ENCODE results near the gene ICAM1. TPM values are rescaled to one million over a fixed set of nuclear protein-coding genes. Genes with fewer than 3 reads are reported as not detected.

Gene ICAM1
- total and polyA plus RNA-seq, 10 of the 15 experiments (the other 5 are each of a cell fraction or from before 2014, with no cell fraction given) = 7.6 to 115 (median 60.2) TPM

DNA sequence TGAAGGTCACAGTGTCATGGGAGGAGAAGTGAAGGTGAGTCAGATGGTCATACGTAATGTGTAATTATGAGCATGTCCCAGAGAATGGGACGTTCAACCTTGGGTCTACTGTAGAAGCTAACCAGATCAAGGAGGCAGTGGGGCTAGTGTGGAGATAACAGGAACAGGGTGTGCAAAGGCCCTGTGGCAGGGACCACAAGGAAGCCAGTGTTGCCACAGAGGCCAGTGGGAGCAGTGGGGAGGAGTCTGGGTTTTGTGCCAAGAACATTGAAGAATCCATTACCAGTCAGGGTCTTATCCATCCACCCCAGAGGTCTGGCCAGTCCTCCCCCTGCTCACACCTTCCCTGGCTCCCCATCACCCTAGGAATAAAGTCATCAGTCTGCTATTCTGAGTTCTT is 15.6 kb upstream of the ICAM1 start:
- H3K4me3 ChIP-seq = no peak overlapping the region
- H3K4me2 ChIP-seq (ENCODE audit: control insufficient read depth, insufficient read depth) = no peak overlapping the region
- TSS peak; percentile 48 for BruUV-seq (replicated peaks)
- no peak overlapping the region for H3K27ac ChIP-seq (ENCODE audit: control insufficient read depth, insufficient read depth)
- ChIA-PET POLR2A (no interaction called here), SMC1A (ENCODE audit: uncharacterized antibody, unreplicated experiment) (no interaction called here), RAD21 (ENCODE audit: unreplicated experiment) (no interaction called here), CTCF (interaction anchor here (1.2 to 1.7 kb wide), 2 partner anchors 133 to 135 kb away, joined by 4 to 5 read pairs; no protein-coding TSS in a partner anchor)
- H3K9ac ChIP-seq (ENCODE audit: control insufficient read depth, insufficient read depth, low read length) = no peak overlapping the region
- in situ Hi-C loops (cut with MboI) (loop anchor here (5.0 kb wide), 1 partner anchor 318 kb away; the partner anchor contains the start of gene OLFM2), intact Hi-C loops (cut with micrococcal nuclease; ENCODE audit: unreplicated experiment) (no loop called here)
- no peak overlapping the region for H2AFZ ChIP-seq (ENCODE audit: control insufficient read depth, low read depth, low read length)
- H3K4me1 ChIP-seq (ENCODE audit: control insufficient read depth, insufficient read depth, low read length) = peaks cover 16% of the 10 kb centered on the region
- FAIRE-seq (no peak), DNase-seq (ENCODE audit: low read depth, low spot score) (no peak), ATAC-seq (no peak)
- TF ChIP-seq, protein P1, sequence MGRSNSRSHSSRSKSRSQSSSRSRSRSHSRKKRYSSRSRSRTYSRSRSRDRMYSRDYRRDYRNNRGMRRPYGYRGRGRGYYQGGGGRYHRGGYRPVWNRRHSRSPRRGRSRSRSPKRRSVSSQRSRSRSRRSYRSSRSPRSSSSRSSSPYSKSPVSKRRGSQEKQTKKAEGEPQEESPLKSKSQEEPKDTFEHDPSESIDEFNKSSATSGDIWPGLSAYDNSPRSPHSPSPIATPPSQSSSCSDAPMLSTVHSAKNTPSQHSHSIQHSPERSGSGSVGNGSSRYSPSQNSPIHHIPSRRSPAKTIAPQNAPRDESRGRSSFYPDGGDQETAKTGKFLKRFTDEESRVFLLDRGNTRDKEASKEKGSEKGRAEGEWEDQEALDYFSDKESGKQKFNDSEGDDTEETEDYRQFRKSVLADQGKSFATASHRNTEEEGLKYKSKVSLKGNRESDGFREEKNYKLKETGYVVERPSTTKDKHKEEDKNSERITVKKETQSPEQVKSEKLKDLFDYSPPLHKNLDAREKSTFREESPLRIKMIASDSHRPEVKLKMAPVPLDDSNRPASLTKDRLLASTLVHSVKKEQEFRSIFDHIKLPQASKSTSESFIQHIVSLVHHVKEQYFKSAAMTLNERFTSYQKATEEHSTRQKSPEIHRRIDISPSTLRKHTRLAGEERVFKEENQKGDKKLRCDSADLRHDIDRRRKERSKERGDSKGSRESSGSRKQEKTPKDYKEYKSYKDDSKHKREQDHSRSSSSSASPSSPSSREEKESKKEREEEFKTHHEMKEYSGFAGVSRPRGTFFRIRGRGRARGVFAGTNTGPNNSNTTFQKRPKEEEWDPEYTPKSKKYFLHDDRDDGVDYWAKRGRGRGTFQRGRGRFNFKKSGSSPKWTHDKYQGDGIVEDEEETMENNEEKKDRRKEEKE (IDR thresholded peaks at IDR 0.05) = no peak
- no peak for TF ChIP-seq SPI1 (IDR thresholded peaks at IDR 0.05; ENCODE audit: borderline replicate concordance, insufficient read depth, low read depth, low read length)
- 64% methylated on average over 2 of the region's 2 CpGs for WGBS (ENCODE audit: insufficient coverage, insufficient replicate concordance, low lambda C conversion rate, missing lambda C conversion rate)
- no peaks in the 10 kb centered on the region; the same call in 2 of the 3 replicates for H3K9me3 ChIP-seq (replicated peaks; ENCODE audit: control insufficient read depth, insufficient read depth, low read length)
- H3K79me2 ChIP-seq (ENCODE audit: control insufficient read depth, insufficient read depth, low read length) = peaks cover 22% of the 10 kb centered on the region
- peaks cover 22 to 23% of the 10 kb centered on the region in 2 experiments; a peak in 3 of 4 replicates for H3K36me3 ChIP-seq (ENCODE audit: control insufficient read depth in 2 of 2, insufficient read depth in 2 of 2, low read length in 1 of 2)
- H3K27me3 ChIP-seq (replicated peaks in 1 of 2; ENCODE audit: control insufficient read depth in 2 of 2, insufficient read depth in 2 of 2, low read length in 1 of 2) = no peaks in the 10 kb centered on the region
- H4K20me1 ChIP-seq (ENCODE audit: control insufficient read depth, insufficient read depth) = no peaks in the 10 kb centered on the region

DNA sequence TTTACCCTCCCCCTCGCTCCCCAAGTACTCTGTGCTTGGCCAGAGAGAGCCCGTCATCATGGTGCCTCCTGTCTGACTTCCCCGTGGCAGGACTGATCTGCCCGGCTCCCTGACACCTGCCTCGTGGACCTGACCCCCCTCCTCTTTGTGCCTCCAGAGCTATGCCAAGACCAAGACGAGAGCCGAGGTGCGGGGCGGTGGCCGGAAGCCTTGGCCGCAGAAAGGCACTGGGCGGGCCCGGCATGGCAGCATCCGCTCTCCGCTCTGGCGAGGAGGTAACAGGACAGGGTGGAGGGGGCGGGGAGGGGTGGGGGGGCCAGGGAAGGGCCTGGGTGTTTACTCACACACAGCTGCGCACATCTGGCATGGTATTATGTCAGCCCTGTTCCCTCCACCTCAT is 14.4 kb upstream of the ICAM1 start:
- Histone ChIP-seq H4K20me1 (ENCODE audit: control insufficient read depth, insufficient read depth) (no peaks in the 10 kb centered on the region), H3K27ac (ENCODE audit: control insufficient read depth, insufficient read depth) (no peak overlapping the region), H3K9me3 (replicated peaks; ENCODE audit: control insufficient read depth, insufficient read depth, low read length) (no peaks in the 10 kb centered on the region; the same call in 2 of the 3 replicates), H3K4me1 (ENCODE audit: control insufficient read depth, insufficient read depth, low read length) (peaks cover 11% of the 10 kb centered on the region), H3K27me3 (replicated peaks in 1 of 2; ENCODE audit: control insufficient read depth in 2 of 2, insufficient read depth in 2 of 2, low read length in 1 of 2) (no peaks in the 10 kb centered on the region), H3K79me2 (ENCODE audit: control insufficient read depth, insufficient read depth, low read length) (peaks cover 22% of the 10 kb centered on the region), H3K9ac (ENCODE audit: control insufficient read depth, insufficient read depth, low read length) (no peak overlapping the region), H3K4me2 (ENCODE audit: control insufficient read depth, insufficient read depth) (no peak overlapping the region), H3K36me3 (ENCODE audit: control insufficient read depth in 2 of 2, insufficient read depth in 2 of 2, low read length in 1 of 2) (peaks cover 22 to 23% of the 10 kb centered on the region in 2 experiments; a peak in 3 of 4 replicates), H3K4me3 (no peak overlapping the region), H2AFZ (ENCODE audit: control insufficient read depth, low read depth, low read length) (no peak overlapping the region)
- ChIA-PET SMC1A (ENCODE audit: uncharacterized antibody, unreplicated experiment) (interaction anchor here (5.6 kb wide), 1 partner anchor 131 kb away, joined by 83 read pairs; no protein-coding TSS in a partner anchor), CTCF (interaction anchor here (0.6 to 1.2 kb wide), 3 partner anchors 132 to 269 kb away, joined by 3 to 4 read pairs (median 3); no protein-coding TSS in a partner anchor), POLR2A (interaction anchor here (0.7 kb wide), 1 partner anchor 13 kb away, joined by 3 read pairs; no protein-coding TSS in a partner anchor), RAD21 (ENCODE audit: unreplicated experiment) (interaction anchor here (7.2 kb wide), 1 partner anchor 131 kb away, joined by 107 read pairs; no protein-coding TSS in a partner anchor)
- FAIRE-seq (no peak), DNase-seq (ENCODE audit: low read depth, low spot score) (no peak), ATAC-seq (no peak)
- WGBS (ENCODE audit: insufficient coverage, insufficient replicate concordance, low lambda C conversion rate, missing lambda C conversion rate) = 93% methylated on average over 16 of the region's 18 CpGs
- BruUV-seq (replicated peaks) = no TSS peak
- in situ Hi-C loops (cut with MboI) (loop anchor here (5.0 kb wide), 1 partner anchor 319 kb away; the partner anchor contains the start of gene OLFM2), intact Hi-C loops (cut with micrococcal nuclease; ENCODE audit: unreplicated experiment) (no loop called here)
- TF ChIP-seq, protein P2, sequence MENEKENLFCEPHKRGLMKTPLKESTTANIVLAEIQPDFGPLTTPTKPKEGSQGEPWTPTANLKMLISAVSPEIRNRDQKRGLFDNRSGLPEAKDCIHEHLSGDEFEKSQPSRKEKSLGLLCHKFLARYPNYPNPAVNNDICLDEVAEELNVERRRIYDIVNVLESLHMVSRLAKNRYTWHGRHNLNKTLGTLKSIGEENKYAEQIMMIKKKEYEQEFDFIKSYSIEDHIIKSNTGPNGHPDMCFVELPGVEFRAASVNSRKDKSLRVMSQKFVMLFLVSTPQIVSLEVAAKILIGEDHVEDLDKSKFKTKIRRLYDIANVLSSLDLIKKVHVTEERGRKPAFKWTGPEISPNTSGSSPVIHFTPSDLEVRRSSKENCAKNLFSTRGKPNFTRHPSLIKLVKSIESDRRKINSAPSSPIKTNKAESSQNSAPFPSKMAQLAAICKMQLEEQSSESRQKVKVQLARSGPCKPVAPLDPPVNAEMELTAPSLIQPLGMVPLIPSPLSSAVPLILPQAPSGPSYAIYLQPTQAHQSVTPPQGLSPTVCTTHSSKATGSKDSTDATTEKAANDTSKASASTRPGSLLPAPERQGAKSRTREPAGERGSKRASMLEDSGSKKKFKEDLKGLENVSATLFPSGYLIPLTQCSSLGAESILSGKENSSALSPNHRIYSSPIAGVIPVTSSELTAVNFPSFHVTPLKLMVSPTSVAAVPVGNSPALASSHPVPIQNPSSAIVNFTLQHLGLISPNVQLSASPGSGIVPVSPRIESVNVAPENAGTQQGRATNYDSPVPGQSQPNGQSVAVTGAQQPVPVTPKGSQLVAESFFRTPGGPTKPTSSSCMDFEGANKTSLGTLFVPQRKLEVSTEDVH (IDR thresholded peaks at IDR 0.05; ENCODE audit: low read depth, partially characterized antibody) = no peak
- no peak; the same call in 1 of the 2 replicates for TF ChIP-seq POLR2A (IDR thresholded peaks at IDR 0.05; ENCODE audit: low read depth, low read length)
- no peak for TF ChIP-seq IRF4 (IDR thresholded peaks at IDR 0.05; ENCODE audit: low read depth, low read length)
- no peak for TF ChIP-seq NR2C2 (IDR thresholded peaks at IDR 0.05; ENCODE audit: borderline replicate concordance, control insufficient read depth, insufficient read length, low read depth)
- TF ChIP-seq TARDBP (IDR thresholded peaks at IDR 0.05; ENCODE audit: borderline replicate concordance) = no peak
- no peak for TF ChIP-seq POU2F2 (IDR thresholded peaks at IDR 0.05; ENCODE audit: borderline replicate concordance, low read depth, low read length)
- TF ChIP-seq TAF1 (IDR thresholded peaks at IDR 0.05; ENCODE audit: borderline replicate concordance, low read depth, low read length) = no peak
- no peak for TF ChIP-seq SIN3A (IDR thresholded peaks at IDR 0.05; ENCODE audit: low read depth, low read length)
- TF ChIP-seq CBX5 (IDR thresholded peaks at IDR 0.05; ENCODE audit: low read depth) = no peak
- no peak for TF ChIP-seq ZNF384 (IDR thresholded peaks at IDR 0.05; ENCODE audit: borderline replicate concordance, low read depth, low read length)

All from GM12878 (cell line).